NCI-H2196 treated with DMSO at 0.1 percent for 48 hours (cell line): ENCODE measurements around the gene RARG.
A peak's percentile ranks its signal among the peaks of the same experiment; 100 is the strongest.

ENCODE experiments used
- DNase-seq: peaks from one replicate; lab custom pipeline; 2025; ENCODE audit not compliant: unreplicated experiment; lab: John Stamatoyannopoulos, UW

Gene RARG

GRCh38 chr12:53224061-53224896, 7.7 kb downstream of the RARG start:
- DNase-seq, result no peak

GRCh38 chr12:53223389-53224060, 8.5 kb downstream of the RARG start:
- no peak for DNase-seq

GRCh38 chr12:53222806-53223261, 9.2 kb downstream of the RARG start:
- no peak for DNase-seq

- DNase-seq, result no peak
Measured at GRCh38 chr12:53222170-53222721, 9.8 kb downstream of the RARG start.

- DNase-seq, result no peak
Measured at GRCh38 chr12:53221203-53222080, 10.6 kb downstream of the RARG start.

- DNase-seq, result peak; percentile 92
Measured at GRCh38 chr12:53220694-53221202, 11.3 kb downstream of the RARG start.

- DNase-seq, result no peak
Measured at GRCh38 chr12:53219956-53220693, 11.9 kb downstream of the RARG start.

GRCh38 chr12:53219292-53219955, 12.6 kb downstream of the RARG start:
- DNase-seq, result no peak

GRCh38 chr12:53218551-53219291, 13.3 kb downstream of the RARG start:
- no peak for DNase-seq

- DNase-seq, result no peak
Measured at GRCh38 chr12:53217931-53218307, 14.1 kb downstream of the RARG start.

GRCh38 chr12:53217051-53217930, 14.7 kb downstream of the RARG start:
- no peak for DNase-seq

- DNase-seq, result no peak
Measured at GRCh38 chr12:53215497-53215896, 16.5 kb downstream of the RARG start.

GRCh38 chr12:53214687-53215455, 17.1 kb downstream of the RARG start:
- DNase-seq, result no peak

- DNase-seq, result no peak
Measured at GRCh38 chr12:53214221-53214620, 17.8 kb downstream of the RARG start.

- DNase-seq, result peak; percentile 44
Measured at GRCh38 chr12:53213348-53213747, 18.7 kb downstream of the RARG start.

- no peak for DNase-seq
Measured at GRCh38 chr12:53212931-53213330, 19.1 kb downstream of the RARG start.
